HepG2 (cell line): Measurements from ENCODE around the gene TACC3. TPM values are rescaled to one million over a fixed set of nuclear protein-coding genes. Genes with fewer than 3 reads are reported as not detected.

Source experiments
- ARID4A ChIP-seq: sonication (generic); formaldehyde crosslinking; IDR thresholded peaks from 2 replicates; pipeline ENCODE4 v1.5.0; 2020; ENCODE audit warnings: mild to moderate bottlenecking, missing genetic modification reagents, borderline replicate concordance
- FOSL1 ChIP-seq: sonication (generic); formaldehyde crosslinking; IDR thresholded peaks from 2 replicates; pipeline ENCODE4 v1.9.0; 2021; ENCODE audit warnings: missing genetic modification reagents, borderline replicate concordance
- FOXA3 ChIP-seq: IDR thresholded peaks from 2 replicates; pipeline ENCODE4 v1.6.1; 2016; ENCODE audit warnings: missing genetic modification reagents, missing compliant biosample characterization
- FOXK1 ChIP-seq: sonication (generic); formaldehyde crosslinking; IDR thresholded peaks from 2 replicates; pipeline ENCODE4 v1.4.0; 2020; ENCODE audit warnings: low read depth, missing genetic modification reagents, borderline replicate concordance
- MATR3 ChIP-seq: sonication (generic); formaldehyde crosslinking; IDR thresholded peaks from 2 replicates; pipeline ENCODE4 v1.4.0; 2020; ENCODE audit warnings: missing genetic modification reagents
- POLR2AphosphoS2 ChIP-seq: IDR thresholded peaks from 2 replicates; pipeline ENCODE4 v1.6.1; 2011; ENCODE audit warnings: low read depth, low read length, improper control_type of control experiment
- SPEN ChIP-seq: sonication (generic); formaldehyde crosslinking; IDR thresholded peaks from 2 replicates; pipeline ENCODE4 v1.5.1; 2020; ENCODE audit warnings: low read depth, mild to moderate bottlenecking, missing genetic modification reagents
- SRF ChIP-seq: IDR thresholded peaks from 2 replicates; pipeline ENCODE4 v1.6.1; 2011; ENCODE audit warnings: mild to moderate bottlenecking, low read depth, low read length, moderate library complexity
- YY1 ChIP-seq: IDR thresholded peaks from 2 replicates; pipeline ENCODE4 v1.6.1; 2011; ENCODE audit warnings: low read length, low read depth, moderate library complexity, mild to moderate bottlenecking; ENCODE audit not compliant: insufficient read depth, insufficient replicate concordance
- ZNF3 ChIP-seq: IDR thresholded peaks from 2 replicates; pipeline ENCODE4 v1.7.0; 2017; ENCODE audit warnings: inconsistent platforms
- ZNF382 ChIP-seq: sonication (generic); formaldehyde crosslinking; IDR thresholded peaks from 2 replicates; pipeline ENCODE4 v1.5.0; 2020; ENCODE audit warnings: missing genetic modification reagents, mild to moderate bottlenecking, borderline replicate concordance
- ZNF460 ChIP-seq: sonication (generic); formaldehyde crosslinking; IDR thresholded peaks from 2 replicates; pipeline ENCODE4 v1.5.1; 2020; ENCODE audit warnings: missing genetic modification reagents, mild to moderate bottlenecking, borderline replicate concordance
- polyA plus RNA-seq, 8 experiments: library from polyadenylated mRNA; depleted of rRNA in 3 of 8; stranded (reverse) in 7 of 8; unstranded in 1 of 8; fragments of >200 nt; fragmentation: Illumina TruSeq in 4 of 8; extraction: Trizol in 4 of 8; gene quantifications; 2 replicates each; pipeline versions ENCODE4 v1.2.1 to v1.2.3, GENCODE V29; 2011 to 2016; ENCODE audit warnings: low read depth in 4 of 8, missing spikeins in 1 of 8, mixed read lengths in 1 of 8; ENCODE audit not compliant: insufficient read depth in 1 of 8
- total RNA-seq, 5 experiments: library from RNA; depleted of rRNA; stranded (reverse); fragments of >200 nt; fragmentation: Illumina TruSeq; extraction: Trizol; gene quantifications; 2 replicates each; pipeline ENCODE4 v1.2.3, GENCODE V29; 2016; ENCODE audit warnings: low read depth in 1 of 5
- TF ChIP-seq, protein P1 (sequence below): sonication (generic); formaldehyde crosslinking; IDR thresholded peaks from 2 replicates; pipeline ENCODE4 v1.4.0; 2020; ENCODE audit warnings: mild to moderate bottlenecking, low read depth, missing genetic modification reagents
- TF ChIP-seq, protein P2 (sequence below): sonication (generic); formaldehyde crosslinking; IDR thresholded peaks from 2 replicates; pipeline ENCODE4 v1.4.0; 2020; ENCODE audit warnings: missing genetic modification reagents
- TF ChIP-seq, protein P3 (sequence below): sonication (generic); formaldehyde crosslinking; IDR thresholded peaks from 2 replicates; pipeline ENCODE4 v1.9.0; 2021; ENCODE audit warnings: mild to moderate bottlenecking, missing genetic modification reagents

TACC3 gene
- total and polyA plus RNA-seq, 2 of the 13 experiments (the other 11 are each of a cell fraction or from before 2014, with no cell fraction given), result 20.3 to 21.2 TPM

DNA sequence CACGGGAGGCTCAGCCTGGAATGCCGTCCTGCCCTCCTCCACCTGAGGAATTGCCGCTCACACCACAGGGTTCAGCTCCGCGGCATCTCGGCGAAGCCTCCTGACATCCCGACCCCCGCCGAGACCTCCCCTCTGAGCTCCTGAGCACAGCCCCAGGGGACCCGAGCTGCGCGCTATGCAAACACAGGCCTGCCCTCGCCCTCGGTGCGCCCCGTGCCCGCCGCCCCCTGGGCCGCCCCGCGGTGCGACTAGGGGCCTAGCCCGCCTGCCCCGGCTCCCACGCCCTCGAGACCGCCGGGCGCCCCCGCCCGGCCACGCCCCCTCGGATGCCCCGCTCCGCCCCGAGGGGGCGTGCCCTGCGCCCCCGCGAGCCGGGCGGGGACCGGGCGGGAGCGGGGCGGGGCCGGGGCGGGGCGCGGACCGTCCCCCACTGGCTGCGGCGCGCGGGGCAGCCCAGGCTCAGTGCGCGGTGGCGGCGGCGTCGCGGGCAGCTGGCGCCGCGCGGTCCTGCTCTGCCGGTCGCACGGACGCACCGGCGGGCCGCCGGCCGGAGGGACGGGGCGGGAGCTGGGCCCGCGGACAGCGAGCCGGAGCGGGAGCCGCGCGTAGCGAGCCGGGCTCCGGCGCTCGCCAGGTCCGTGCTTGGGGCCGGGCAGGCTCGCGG lies 71.6 kb downstream of the TACC3 start, which contains the start of gene FGFR3 (continued):
- TF ChIP-seq YY1 (peak; percentile 61), ZNF382 (CRISPR knock-in tag) (no peak), ZNF460 (CRISPR knock-in tag) (no peak), FOXK1 (CRISPR knock-in tag) (no peak), FOSL1 (CRISPR knock-in tag) (no peak), MATR3 (CRISPR knock-in tag) (no peak), SRF (no peak), ARID4A (CRISPR knock-in tag) (peak; percentile 50; the same call in 1 of the 2 replicates), FOXA3 (CRISPR knock-in tag) (no peak), POLR2AphosphoS2 (no peak), ZNF3 (no peak), SPEN (CRISPR knock-in tag) (no peak)
- TF ChIP-seq, protein P1, sequence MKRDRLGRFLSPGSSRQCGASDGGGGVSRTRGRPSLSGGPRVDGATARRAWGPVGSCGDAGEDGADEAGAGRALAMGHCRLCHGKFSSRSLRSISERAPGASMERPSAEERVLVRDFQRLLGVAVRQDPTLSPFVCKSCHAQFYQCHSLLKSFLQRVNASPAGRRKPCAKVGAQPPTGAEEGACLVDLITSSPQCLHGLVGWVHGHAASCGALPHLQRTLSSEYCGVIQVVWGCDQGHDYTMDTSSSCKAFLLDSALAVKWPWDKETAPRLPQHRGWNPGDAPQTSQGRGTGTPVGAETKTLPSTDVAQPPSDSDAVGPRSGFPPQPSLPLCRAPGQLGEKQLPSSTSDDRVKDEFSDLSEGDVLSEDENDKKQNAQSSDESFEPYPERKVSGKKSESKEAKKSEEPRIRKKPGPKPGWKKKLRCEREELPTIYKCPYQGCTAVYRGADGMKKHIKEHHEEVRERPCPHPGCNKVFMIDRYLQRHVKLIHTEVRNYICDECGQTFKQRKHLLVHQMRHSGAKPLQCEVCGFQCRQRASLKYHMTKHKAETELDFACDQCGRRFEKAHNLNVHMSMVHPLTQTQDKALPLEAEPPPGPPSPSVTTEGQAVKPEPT (CRISPR knock-in tag), result no peak
- TF ChIP-seq, protein P2, sequence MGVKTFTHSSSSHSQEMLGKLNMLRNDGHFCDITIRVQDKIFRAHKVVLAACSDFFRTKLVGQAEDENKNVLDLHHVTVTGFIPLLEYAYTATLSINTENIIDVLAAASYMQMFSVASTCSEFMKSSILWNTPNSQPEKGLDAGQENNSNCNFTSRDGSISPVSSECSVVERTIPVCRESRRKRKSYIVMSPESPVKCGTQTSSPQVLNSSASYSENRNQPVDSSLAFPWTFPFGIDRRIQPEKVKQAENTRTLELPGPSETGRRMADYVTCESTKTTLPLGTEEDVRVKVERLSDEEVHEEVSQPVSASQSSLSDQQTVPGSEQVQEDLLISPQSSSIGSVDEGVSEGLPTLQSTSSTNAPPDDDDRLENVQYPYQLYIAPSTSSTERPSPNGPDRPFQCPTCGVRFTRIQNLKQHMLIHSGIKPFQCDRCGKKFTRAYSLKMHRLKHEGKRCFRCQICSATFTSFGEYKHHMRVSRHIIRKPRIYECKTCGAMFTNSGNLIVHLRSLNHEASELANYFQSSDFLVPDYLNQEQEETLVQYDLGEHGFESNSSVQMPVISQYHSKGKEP (CRISPR knock-in tag), result no peak
- TF ChIP-seq, protein P3, sequence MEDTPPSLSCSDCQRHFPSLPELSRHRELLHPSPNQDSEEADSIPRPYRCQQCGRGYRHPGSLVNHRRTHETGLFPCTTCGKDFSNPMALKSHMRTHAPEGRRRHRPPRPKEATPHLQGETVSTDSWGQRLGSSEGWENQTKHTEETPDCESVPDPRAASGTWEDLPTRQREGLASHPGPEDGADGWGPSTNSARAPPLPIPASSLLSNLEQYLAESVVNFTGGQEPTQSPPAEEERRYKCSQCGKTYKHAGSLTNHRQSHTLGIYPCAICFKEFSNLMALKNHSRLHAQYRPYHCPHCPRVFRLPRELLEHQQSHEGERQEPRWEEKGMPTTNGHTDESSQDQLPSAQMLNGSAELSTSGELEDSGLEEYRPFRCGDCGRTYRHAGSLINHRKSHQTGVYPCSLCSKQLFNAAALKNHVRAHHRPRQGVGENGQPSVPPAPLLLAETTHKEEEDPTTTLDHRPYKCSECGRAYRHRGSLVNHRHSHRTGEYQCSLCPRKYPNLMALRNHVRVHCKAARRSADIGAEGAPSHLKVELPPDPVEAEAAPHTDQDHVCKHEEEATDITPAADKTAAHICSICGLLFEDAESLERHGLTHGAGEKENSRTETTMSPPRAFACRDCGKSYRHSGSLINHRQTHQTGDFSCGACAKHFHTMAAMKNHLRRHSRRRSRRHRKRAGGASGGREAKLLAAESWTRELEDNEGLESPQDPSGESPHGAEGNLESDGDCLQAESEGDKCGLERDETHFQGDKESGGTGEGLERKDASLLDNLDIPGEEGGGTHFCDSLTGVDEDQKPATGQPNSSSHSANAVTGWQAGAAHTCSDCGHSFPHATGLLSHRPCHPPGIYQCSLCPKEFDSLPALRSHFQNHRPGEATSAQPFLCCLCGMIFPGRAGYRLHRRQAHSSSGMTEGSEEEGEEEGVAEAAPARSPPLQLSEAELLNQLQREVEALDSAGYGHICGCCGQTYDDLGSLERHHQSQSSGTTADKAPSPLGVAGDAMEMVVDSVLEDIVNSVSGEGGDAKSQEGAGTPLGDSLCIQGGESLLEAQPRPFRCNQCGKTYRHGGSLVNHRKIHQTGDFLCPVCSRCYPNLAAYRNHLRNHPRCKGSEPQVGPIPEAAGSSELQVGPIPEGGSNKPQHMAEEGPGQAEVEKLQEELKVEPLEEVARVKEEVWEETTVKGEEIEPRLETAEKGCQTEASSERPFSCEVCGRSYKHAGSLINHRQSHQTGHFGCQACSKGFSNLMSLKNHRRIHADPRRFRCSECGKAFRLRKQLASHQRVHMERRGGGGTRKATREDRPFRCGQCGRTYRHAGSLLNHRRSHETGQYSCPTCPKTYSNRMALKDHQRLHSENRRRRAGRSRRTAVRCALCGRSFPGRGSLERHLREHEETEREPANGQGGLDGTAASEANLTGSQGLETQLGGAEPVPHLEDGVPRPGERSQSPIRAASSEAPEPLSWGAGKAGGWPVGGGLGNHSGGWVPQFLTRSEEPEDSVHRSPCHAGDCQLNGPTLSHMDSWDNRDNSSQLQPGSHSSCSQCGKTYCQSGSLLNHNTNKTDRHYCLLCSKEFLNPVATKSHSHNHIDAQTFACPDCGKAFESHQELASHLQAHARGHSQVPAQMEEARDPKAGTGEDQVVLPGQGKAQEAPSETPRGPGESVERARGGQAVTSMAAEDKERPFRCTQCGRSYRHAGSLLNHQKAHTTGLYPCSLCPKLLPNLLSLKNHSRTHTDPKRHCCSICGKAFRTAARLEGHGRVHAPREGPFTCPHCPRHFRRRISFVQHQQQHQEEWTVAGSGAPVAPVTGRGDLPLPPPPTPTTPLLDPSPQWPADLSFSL (CRISPR knock-in tag), result no peak
